Body of pancreas (tissue), 4 donors: ENCODE data around the gene CBS. TPM values are rescaled to one million over a fixed set of nuclear protein-coding genes. Genes with fewer than 3 reads are reported as not detected.
"Not testable (repeated sequence)": the region's sequence is repeated elsewhere in the genome, so short reads cannot be mapped to it uniquely, and the experiment has no call there.

Source experiments
- ATAC-seq: fragments of 150-250 bp; one replicate; pipeline ENCODE4 v1.9.1; 2016
- DNase-seq, 4 donors: peaks; one replicate each; pipeline ENCODE4 v3.0.0-alpha.2; 2019
- H3K27ac ChIP-seq, 4 donors: fragments of 200-600 bp; sonication (generic); 1 replicate in 3 of 4; 2 replicates in 1 of 4; pipeline versions ENCODE4 v1.5.1 to v1.6.1; 2016 to 2019; ENCODE audit warnings: mild to moderate bottlenecking in 1 of 4, mixed read lengths in 1 of 4, moderate library complexity in 1 of 4
- H3K27me3 ChIP-seq, 2 donors: fragments of 200-600 bp; sonication (generic); one replicate each; pipeline ENCODE4 v1.6.0; 2016; ENCODE audit warnings: mild to moderate bottlenecking in 1 of 2
- H3K36me3 ChIP-seq, 2 donors: fragments of 200-600 bp; sonication (generic); replicated peaks in 1 of 2; 2 replicates each; pipeline ENCODE4 v1.5.1; 2016; ENCODE audit warnings: low read depth in 2 of 2; ENCODE audit not compliant: insufficient read depth in 1 of 2
- H3K4me1 ChIP-seq: fragments of 200-600 bp; sonication (generic); one replicate; pipeline ENCODE4 v1.6.0; 2016
- H3K4me3 ChIP-seq, 2 donors: fragments of 200-600 bp; sonication (generic); 1 replicate in 1 of 2; 2 replicates in 1 of 2; pipeline ENCODE4 v1.5.1; 2016 to 2019
- H3K9me3 ChIP-seq, 3 donors: fragments of 200-600 bp; sonication (generic); 1 replicate in 2 of 3; 2 replicates in 1 of 3; pipeline ENCODE4 v1.5.1; 2016
- CTCF ChIP-seq, 7 experiments: fragments of 450-650 bp in 4 of 7; fragments of 200-600 bp in 3 of 7; sonication (generic) in 3 of 7; IDR thresholded peaks; one replicate each; pipeline ENCODE4 v1.5.1; 2016 to 2019; ENCODE audit warnings: antibody characterized with exemption in 7 of 7
- POLR2A ChIP-seq, 3 donors: fragments of 450-650 bp; IDR thresholded peaks; one replicate each; pipeline ENCODE4 v1.6.1; 2016; ENCODE audit warnings: antibody characterized with exemption in 3 of 3, mild to moderate bottlenecking in 2 of 3
- WGBS, 2 donors: methylation state at CpG; one replicate each; pipeline ENCODE4 v1.1.5; 2017; 5-methylcytosine and 5-hydroxymethylcytosine counted together
- intact Hi-C: fragments of 100-400 bp; cut with DNase I; formaldehyde crosslinking; loops from one replicate; pipeline ENCODE4 v1.15.1; 2023
- total RNA-seq, 2 donors: library from RNA; depleted of rRNA; stranded (reverse); fragments of >200 nt; gene quantifications; one replicate each; pipeline ENCODE4 v1.1.0, GENCODE V29; 2016

CBS gene
- total RNA-seq, 2 donors from 2014 or later = 196 to 199 TPM

GRCh38 chr21:43012596-43012995, 63.0 kb downstream of the CBS start:
- DNase-seq (no peak), ATAC-seq (no peak)
- intact Hi-C loops = no loop called here
- H3K4me1 ChIP-seq = peaks cover under 1% of the 10 kb centered on the region
- TF ChIP-seq POLR2A (IDR thresholded peaks at IDR 0.05) = no peak
- TF ChIP-seq CTCF (IDR thresholded peaks at IDR 0.05) = no peak
- H3K27ac ChIP-seq = no peak overlapping the region
- 87% methylated on average over 6 of the region's 6 CpGs for WGBS, 2 donors
- H3K9me3 ChIP-seq = no peaks in the 10 kb centered on the region
- peaks cover 0 to 8% of the 10 kb centered on the region in 2 donors for H3K36me3 ChIP-seq
- H3K4me3 ChIP-seq = no peak overlapping the region
- no peaks in the 10 kb centered on the region for H3K27me3 ChIP-seq

GRCh38 chr21:43006874-43007208, 68.8 kb downstream of the CBS start:
- TF ChIP-seq POLR2A (IDR thresholded peaks at IDR 0.05) (no peak), CTCF (IDR thresholded peaks at IDR 0.05) (no peak)
- Histone ChIP-seq H3K27ac (peak overlapping the region; percentile 37 to 53 (median 46)), H3K4me1 (peaks cover 28% of the 10 kb centered on the region), H3K27me3 (no peaks in the 10 kb centered on the region), H3K4me3 (no peak overlapping the region), H3K36me3 (peaks cover 0 to 2% of the 10 kb centered on the region in 2 donors), H3K9me3 (no peaks in the 10 kb centered on the region)
- ATAC-seq (peak; percentile 64), DNase-seq (peak in 1 of 4 donors; percentile 15)
- 37 to 40% methylated on average over 4 of the region's 4 CpGs for WGBS, 2 donors
- intact Hi-C loops = no loop called here

GRCh38 chr21:43006051-43006873, 69.4 kb downstream of the CBS start:
- H3K27me3 ChIP-seq, H3K4me3 ChIP-seq, H3K36me3 ChIP-seq, H3K9me3 ChIP-seq, intact Hi-C loops: not testable (repeated sequence)
- DNase-seq = peak in 3 of 4 donors; percentile 16 to 34 (median 32)
- ATAC-seq = peak; percentile 52
- 42 to 43% methylated on average over 14 of the region's 14 CpGs for WGBS, 2 donors
- Histone ChIP-seq H3K27ac (peak overlapping the region; percentile 37 to 53 (median 46)), H3K4me1 (peaks cover 28% of the 10 kb centered on the region)

- intact Hi-C loops = no loop called here
Measured at GRCh38 chr21:43005635-43006034, 70.0 kb downstream of the CBS start.

GRCh38 chr21:43004926-43005325, 70.7 kb downstream of the CBS start:
- intact Hi-C loops = no loop called here
- H3K9me3 ChIP-seq = no peaks in the 10 kb centered on the region
- DNase-seq (no peak), ATAC-seq (no peak)
- no peaks in the 10 kb centered on the region for H3K27me3 ChIP-seq
- H3K27ac ChIP-seq = peak overlapping the region in 3 of 4 donors; percentile 32 to 43 (median 40)
- TF ChIP-seq CTCF (IDR thresholded peaks at IDR 0.05) = no peak
- TF ChIP-seq POLR2A (IDR thresholded peaks at IDR 0.05) = no peak
- H3K4me3 ChIP-seq = no peak overlapping the region
- no peaks in the 10 kb centered on the region for H3K36me3 ChIP-seq
- peaks cover 28% of the 10 kb centered on the region for H3K4me1 ChIP-seq
- 70 to 80% methylated on average over 4 to 8 of the region's 8 CpGs for WGBS, 2 donors

More at GRCh38 chr21:43005635-43006034, 70.0 kb downstream of the CBS start:
- ATAC-seq (peak; percentile 82), DNase-seq (peak; percentile 65 to 84 (median 78))
- 43 to 50% methylated on average over 9 of the region's 9 CpGs for WGBS, 2 donors
- H3K36me3 ChIP-seq = no peaks in the 10 kb centered on the region
- H3K4me1 ChIP-seq = peaks cover 28% of the 10 kb centered on the region
- H3K9me3 ChIP-seq = no peaks in the 10 kb centered on the region
- H3K4me3 ChIP-seq = no peak overlapping the region
- no peaks in the 10 kb centered on the region for H3K27me3 ChIP-seq
- TF ChIP-seq CTCF (IDR thresholded peaks at IDR 0.05) = no peak
- TF ChIP-seq POLR2A (IDR thresholded peaks at IDR 0.05) = no peak
- H3K27ac ChIP-seq = peak overlapping the region in 3 of 4 donors; percentile 32 to 43 (median 40)

Other genes starting within 250 kb of the CBS start
- 10 to 100 TPM in 1 of 2 donors, 1 to 10 TPM in 1; 8.0 to 37.9 TPM for gene WDR4, start 196.3 kb downstream of the CBS start, total RNA-seq
- gene NDUFV3, start 182.5 kb downstream of the CBS start, total RNA-seq = 10 to 100 TPM; 42.3 to 55.0 TPM
- gene ERVH48-1, start 150.2 kb downstream of the CBS start, total RNA-seq = under 1 TPM in 1 of 2 donors, not detected in 1; 0.52 TPM
- gene PKNOX1, start 101.3 kb downstream of the CBS start, total RNA-seq = 10 to 100 TPM; 11.2 to 27.4 TPM
- 10 to 100 TPM; 34.2 to 40.9 TPM for gene U2AF1, start 31.7 kb upstream of the CBS start, total RNA-seq
- not detected for gene CRYAA, start 93.2 kb upstream of the CBS start, total RNA-seq